B cell (primary cell): ENCODE results near the gene CCT6B. TPM values are rescaled to one million over a fixed set of nuclear protein-coding genes. Genes with fewer than 3 reads are reported as not detected.
A peak's percentile ranks its signal among the peaks of the same experiment; 100 is the strongest.

Experiments used
- ATAC-seq: fragments of 200-7000 bp; cut with Tn5 transposase; one replicate; pipeline ENCODE4 v1.10.0; 2021; ENCODE audit warnings: low read depth, mild to moderate bottlenecking, moderate number of reproducible peaks, moderate library complexity
- CTCF ChIA-PET: fragments of 350-600 bp; sonication (Branson Sonifier 250); formaldehyde crosslinking; loops from one replicate; lab custom pipeline; 2021; ENCODE audit warnings: antibody characterized with exemption, inconsistent platforms; lab: Charles Lee
- POLR2A ChIA-PET: fragments of 350-600 bp; sonication (Branson Sonifier 250); formaldehyde crosslinking; loops from one replicate; lab custom pipeline; 2021; ENCODE audit warnings: antibody characterized with exemption; lab: Charles Lee
- DNase-seq: peaks from one replicate; pipeline ENCODE4 v3.0.0; 2013
- H2AFZ ChIP-seq: 2 replicates; pipeline ENCODE4 v1.6.1; 2012; ENCODE audit warnings: mild to moderate bottlenecking, low read depth, low read length; ENCODE audit not compliant: insufficient read depth, poor library complexity, severe bottlenecking
- H3K27ac ChIP-seq, 2 donors: 1 replicate in 1 of 2; 2 replicates in 1 of 2; pipeline ENCODE4 v1.5.1; 2012 to 2013; ENCODE audit warnings: low read length in 2 of 2, mild to moderate bottlenecking in 2 of 2, moderate library complexity in 1 of 2
- H3K27me3 ChIP-seq, 4 experiments: fragments of 200-600 bp in 1 of 4; sonication (generic) in 1 of 4; replicated peaks in 1 of 4; 1 replicate in 2 of 4; 2 replicates in 2 of 4; pipeline versions ENCODE4 v1.6.1 to v1.7.0; 2013 to 2016; ENCODE audit warnings: low read length in 3 of 4, mild to moderate bottlenecking in 2 of 4, mixed read lengths in 1 of 4, moderate library complexity in 1 of 4; ENCODE audit not compliant: insufficient read depth in 4 of 4, control insufficient read depth in 3 of 4; ENCODE audit errors: control extremely low read depth in 1 of 4
- H3K36me3 ChIP-seq, 2 experiments: replicated peaks in 1 of 2; 1 replicate in 1 of 2; 2 replicates in 1 of 2; pipeline versions ENCODE4 v1.6.1 to v1.7.1; 2013; ENCODE audit warnings: low read length in 1 of 2; ENCODE audit not compliant: insufficient read depth in 2 of 2, control insufficient read depth in 1 of 2; ENCODE audit errors: control extremely low read depth in 1 of 2, extremely low read depth in 1 of 2
- H3K4me1 ChIP-seq, 2 donors: fragments of 200-600 bp in 1 of 2; sonication (generic) in 1 of 2; 1 replicate in 1 of 2; 2 replicates in 1 of 2; pipeline versions ENCODE4 v1.5.1 to v1.6.1; 2013 to 2017; ENCODE audit warnings: low read length in 2 of 2; ENCODE audit not compliant: control insufficient read depth in 2 of 2, insufficient read depth in 2 of 2
- H3K4me2 ChIP-seq: replicated peaks from 2 replicates; pipeline ENCODE3; 2012; ENCODE audit warnings: mild to moderate bottlenecking, low read depth, low read length; ENCODE audit not compliant: poor library complexity, severe bottlenecking
- H3K4me3 ChIP-seq, 5 experiments: fragments of 200-600 bp in 1 of 5; sonication (generic) in 1 of 5; 1 replicate in 3 of 5; 2 replicates in 2 of 5; pipeline versions ENCODE4 v1.5.1 to v1.7.0; 2011 to 2016; ENCODE audit warnings: low read length in 4 of 5, mild to moderate bottlenecking in 4 of 5, low read depth in 2 of 5, control low read depth in 1 of 5, moderate library complexity in 1 of 5; ENCODE audit not compliant: insufficient read depth in 1 of 5; ENCODE audit errors: control extremely low read depth in 1 of 5, extremely low read depth in 1 of 5
- H3K79me2 ChIP-seq: fragments of 200-600 bp; sonication (generic); one replicate; pipeline ENCODE4 v1.6.0; 2016; ENCODE audit warnings: low read length; ENCODE audit not compliant: control insufficient read depth, insufficient read depth
- H3K9ac ChIP-seq: fragments of 200-600 bp; sonication (generic); 2 replicates; pipeline ENCODE4 v1.6.1; 2017; ENCODE audit warnings: mild to moderate bottlenecking, low read length, moderate library complexity
- H3K9me3 ChIP-seq, 3 donors: one replicate each; pipeline versions ENCODE4 v1.6.1 to v1.7.1; 2013; ENCODE audit warnings: low read length in 2 of 3; ENCODE audit not compliant: control insufficient read depth in 2 of 3, insufficient read depth in 1 of 3; ENCODE audit errors: control extremely low read depth in 1 of 3
- H4K20me1 ChIP-seq: 2 replicates; pipeline ENCODE4 v1.6.0; 2012; ENCODE audit warnings: mild to moderate bottlenecking, low read length; ENCODE audit not compliant: insufficient read depth, control insufficient read depth, poor library complexity, severe bottlenecking
- H3K27ac Mint-ChIP-seq: one replicate; pipeline ENCODE4 v1.8.0; 2021; ENCODE audit warnings: mixed read lengths
- H3K27me3 Mint-ChIP-seq: one replicate; pipeline ENCODE4 v1.8.0; 2021; ENCODE audit warnings: mixed read lengths
- H3K4me1 Mint-ChIP-seq: one replicate; pipeline ENCODE4 v1.8.0; 2021; ENCODE audit warnings: mixed read lengths
- H3K4me3 Mint-ChIP-seq: one replicate; pipeline ENCODE4 v1.8.0; 2021; ENCODE audit warnings: mixed read lengths
- H3K9me3 Mint-ChIP-seq: one replicate; pipeline ENCODE4 v1.8.0; 2022; ENCODE audit warnings: mixed read lengths; ENCODE audit not compliant: insufficient read depth
- EZH2 ChIP-seq: IDR thresholded peaks from 2 replicates; pipeline ENCODE4 v1.6.1; 2012; ENCODE audit warnings: borderline replicate concordance, low read depth, mild to moderate bottlenecking, moderate library complexity, low read length; ENCODE audit not compliant: insufficient read depth, poor library complexity, severe bottlenecking
- WGBS: methylation state at CpG from one replicate; pipeline ENCODE4 v1.1.5; 2013; ENCODE audit warnings: missing lambda C conversion rate; ENCODE audit not compliant: insufficient coverage; 5-methylcytosine and 5-hydroxymethylcytosine counted together
- intact Hi-C: fragments of 100-400 bp; cut with micrococcal nuclease; formaldehyde crosslinking; loops from one replicate; pipeline ENCODE4 v1.10.0; 2022
- polyA plus RNA-seq: library from polyadenylated mRNA; depleted of rRNA; stranded (reverse); fragments of >200 nt; gene quantifications from 2 replicates; pipeline ENCODE4 v1.2.3, GENCODE V29; 2012
- total RNA-seq, 2 donors: library from RNA; stranded (reverse); fragments of 120-200 nt in 1 of 2; gene quantifications; 1 replicate in 1 of 2; 2 replicates in 1 of 2; pipeline versions ENCODE4 v1.2.3 to v1.2.4, GENCODE V29; 2013 to 2022
- TF ChIP-seq, protein P1 (sequence below): fragments of 200-600 bp; IDR thresholded peaks from one replicate; pipeline ENCODE4 v1.8.0; 2022; ENCODE audit warnings: antibody characterized with exemption, mild to moderate bottlenecking

The CCT6B gene
- total and polyA plus RNA-seq, 2 donors (not counting 1 experiment from before 2014, with no cell fraction given), result 0.82 to 2.6 TPM

DNA sequence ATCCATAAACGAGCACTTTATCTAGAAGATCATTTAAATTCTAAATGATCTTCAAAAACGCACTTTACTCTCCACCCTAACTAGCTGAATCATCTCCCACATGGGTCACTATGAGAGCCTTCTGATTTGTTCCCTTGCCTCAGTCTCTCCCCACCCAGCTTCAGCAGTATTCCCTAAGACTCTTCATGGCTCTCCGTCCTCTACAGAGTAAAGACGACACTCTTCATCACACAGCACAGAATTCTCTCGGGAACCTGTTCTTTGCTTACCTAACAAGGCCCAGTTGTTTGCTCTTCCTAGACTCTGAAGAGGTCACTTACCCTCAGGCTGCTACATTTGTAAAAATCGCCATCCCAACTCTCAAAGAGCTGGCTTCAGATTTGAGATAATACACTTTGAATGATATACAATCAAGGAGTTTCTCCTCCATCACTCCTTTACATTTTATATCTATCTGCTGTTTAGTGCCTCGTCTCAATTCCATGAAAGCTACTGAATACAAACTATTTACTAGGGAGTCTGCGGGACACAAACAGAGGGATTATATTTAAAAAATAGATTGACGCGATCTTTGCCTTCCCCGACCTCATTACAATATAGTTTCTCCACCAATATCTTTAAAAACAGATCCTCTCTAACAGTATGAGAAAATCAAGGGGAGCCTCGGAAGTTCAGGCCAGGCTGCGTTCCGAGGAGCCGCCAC, 18.5 kb upstream of the CCT6B start:
- H3K4me1 Mint-ChIP-seq, result peaks cover 28% of the 10 kb centered on the region
- Histone ChIP-seq H3K9me3 (no peaks in the 10 kb centered on the region), H3K4me1 (peaks cover 15 to 16% of the 10 kb centered on the region in 2 donors), H3K4me3 (peak overlapping the region; percentile 23 to 98 (median 93)), H3K4me2 (peak overlapping the region; percentile 80), H2AFZ (peak overlapping the region; percentile 90), H3K27me3 (no peaks in the 10 kb centered on the region), H3K36me3 (peaks cover 0 to 4% of the 10 kb centered on the region in 2 experiments), H4K20me1 (no peaks in the 10 kb centered on the region), H3K79me2 (peaks cover 20% of the 10 kb centered on the region), H3K27ac (peak overlapping the region; percentile 95 to 99), H3K9ac (peak overlapping the region; percentile 93)
- ChIA-PET POLR2A (interaction anchor here (1.5 to 2.0 kb wide), 4 partner anchors 16 to 110 kb away, joined by 3 to 7 read pairs (median 4); partner anchors contain the start of genes CCT6B and ZNF830), CTCF (interaction anchor here (0.7 to 3.2 kb wide), 9 partner anchors 12 to 560 kb away, joined by 3 to 11 read pairs (median 4); partner anchors contain the start of genes CCT6B, RFFL and ZNF830)
- no peak for ATAC-seq
- H3K27me3 Mint-ChIP-seq, result no peaks in the 10 kb centered on the region
- H3K4me3 Mint-ChIP-seq, result peak overlapping the region; percentile 98
- peak; percentile 18 for DNase-seq
- WGBS, result 33% methylated on average over 7 of the region's 15 CpGs
- no peaks in the 10 kb centered on the region for H3K9me3 Mint-ChIP-seq
- intact Hi-C loops, result loop anchor here (1.0 to 5.0 kb wide), 7 partner anchors 18 to 785 kb away; partner anchors contain the start of genes AP2B1, CCT6B, SLFN5 and ZNF830
- peak overlapping the region; percentile 99 for H3K27ac Mint-ChIP-seq
- no peak for TF ChIP-seq EZH2
- TF ChIP-seq, protein P1, sequence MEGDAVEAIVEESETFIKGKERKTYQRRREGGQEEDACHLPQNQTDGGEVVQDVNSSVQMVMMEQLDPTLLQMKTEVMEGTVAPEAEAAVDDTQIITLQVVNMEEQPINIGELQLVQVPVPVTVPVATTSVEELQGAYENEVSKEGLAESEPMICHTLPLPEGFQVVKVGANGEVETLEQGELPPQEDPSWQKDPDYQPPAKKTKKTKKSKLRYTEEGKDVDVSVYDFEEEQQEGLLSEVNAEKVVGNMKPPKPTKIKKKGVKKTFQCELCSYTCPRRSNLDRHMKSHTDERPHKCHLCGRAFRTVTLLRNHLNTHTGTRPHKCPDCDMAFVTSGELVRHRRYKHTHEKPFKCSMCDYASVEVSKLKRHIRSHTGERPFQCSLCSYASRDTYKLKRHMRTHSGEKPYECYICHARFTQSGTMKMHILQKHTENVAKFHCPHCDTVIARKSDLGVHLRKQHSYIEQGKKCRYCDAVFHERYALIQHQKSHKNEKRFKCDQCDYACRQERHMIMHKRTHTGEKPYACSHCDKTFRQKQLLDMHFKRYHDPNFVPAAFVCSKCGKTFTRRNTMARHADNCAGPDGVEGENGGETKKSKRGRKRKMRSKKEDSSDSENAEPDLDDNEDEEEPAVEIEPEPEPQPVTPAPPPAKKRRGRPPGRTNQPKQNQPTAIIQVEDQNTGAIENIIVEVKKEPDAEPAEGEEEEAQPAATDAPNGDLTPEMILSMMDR, result no peak

- peak overlapping the region; percentile 59 for H3K4me3 Mint-ChIP-seq
- no peak overlapping the region for H3K4me2 ChIP-seq
Observed at GRCh38 chr17:34979153-34979552, 17.9 kb upstream of the CCT6B start.

More at GRCh38 chr17:34979153-34979552, 17.9 kb upstream of the CCT6B start:
- whole genome bisulfite sequencing, result 100% methylated on average over 5 of the region's 7 CpGs
- ChIA-PET CTCF (interaction anchor here (0.7 to 1.5 kb wide), 4 partner anchors 14 to 417 kb away, joined by 3 to 7 read pairs (median 4); no protein-coding TSS in a partner anchor), POLR2A (interaction anchor here (1.5 kb wide), 1 partner anchor 16 kb away, joined by 4 read pairs; no protein-coding TSS in a partner anchor)
- Histone ChIP-seq H3K9ac (no peak overlapping the region), H3K4me3 (no peak overlapping the region), H2AFZ (peak overlapping the region; percentile 90), H3K27ac (no peak overlapping the region), H3K79me2 (peaks cover 13% of the 10 kb centered on the region), H3K27me3 (no peaks in the 10 kb centered on the region), H3K36me3 (peaks cover 0 to 4% of the 10 kb centered on the region in 2 experiments), H3K4me1 (peaks cover 15 to 16% of the 10 kb centered on the region in 2 donors), H3K9me3 (no peaks in the 10 kb centered on the region), H4K20me1 (no peaks in the 10 kb centered on the region)
- ATAC-seq (no peak), DNase-seq (no peak)
- Mint-ChIP-seq H3K4me1 (peaks cover 28% of the 10 kb centered on the region), H3K27me3 (no peaks in the 10 kb centered on the region), H3K9me3 (no peaks in the 10 kb centered on the region), H3K27ac (no peak overlapping the region)
- intact Hi-C loops, result no loop called here
- TF ChIP-seq EZH2, result no peak
- TF ChIP-seq, protein P1, result no peak
